Left renal pelvis (tissue), 4 donors: Measurements from ENCODE around the gene KLK6. TPM values are rescaled to one million over a fixed set of nuclear protein-coding genes. Genes with fewer than 3 reads are reported as not detected.

Experiments
- DNase-seq, 4 donors: peaks; one replicate each; pipeline ENCODE4 v3.0.0-alpha.2; 2013; ENCODE audit warnings: low read depth in 4 of 4, low spot score in 3 of 4
- polyA plus RNA-seq, 4 donors: library from polyadenylated mRNA; unstranded; fragments of 120-200 nt; gene quantifications; one replicate each; pipeline ENCODE4 v1.2.1, GENCODE V29; 2013; ENCODE audit not compliant: insufficient read length in 4 of 4

Gene KLK6
- polyA plus RNA-seq, 4 donors: 30.9 to 56.0 (median 34.5) TPM

DNA sequence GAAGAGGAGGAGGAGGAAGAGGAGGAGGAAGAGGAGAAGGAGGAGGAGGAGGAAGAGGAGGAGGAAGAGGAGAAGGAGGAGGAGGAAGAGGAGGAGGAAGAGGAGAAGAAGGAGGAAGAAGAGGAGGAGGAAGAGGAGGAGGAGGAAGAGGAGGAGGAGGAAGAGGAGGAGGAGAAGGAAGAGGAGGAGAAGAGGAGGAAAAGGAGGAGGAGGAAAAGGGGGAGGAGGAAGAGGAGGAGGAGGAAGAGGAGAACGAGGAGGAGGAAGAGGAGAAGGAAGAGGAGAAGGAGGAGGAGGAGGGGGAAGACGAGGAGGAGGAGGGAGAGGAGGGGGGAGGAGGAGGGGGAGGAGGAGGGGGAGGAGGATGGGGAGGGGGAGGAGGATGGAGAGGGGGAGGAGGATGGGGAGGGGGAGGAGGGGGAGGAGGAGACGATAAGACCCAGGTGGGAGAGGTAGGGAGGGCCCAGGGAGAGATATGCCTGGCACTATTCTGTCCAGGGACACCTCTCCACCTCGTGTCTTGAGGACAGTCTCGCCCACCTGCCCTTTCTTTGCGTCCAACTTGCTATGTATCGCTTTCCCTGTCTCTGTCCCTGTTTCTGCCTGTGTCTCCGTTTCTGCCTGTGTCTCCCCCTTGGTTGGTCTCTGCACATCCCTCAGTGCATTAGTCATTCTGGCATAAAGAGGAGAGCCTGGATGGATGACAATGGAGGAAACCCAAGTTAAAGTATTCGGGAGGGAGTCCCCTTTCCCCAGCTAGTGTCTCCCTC lies 9.5 kb downstream of the KLK6 start:
- no peak for DNase-seq

DNA sequence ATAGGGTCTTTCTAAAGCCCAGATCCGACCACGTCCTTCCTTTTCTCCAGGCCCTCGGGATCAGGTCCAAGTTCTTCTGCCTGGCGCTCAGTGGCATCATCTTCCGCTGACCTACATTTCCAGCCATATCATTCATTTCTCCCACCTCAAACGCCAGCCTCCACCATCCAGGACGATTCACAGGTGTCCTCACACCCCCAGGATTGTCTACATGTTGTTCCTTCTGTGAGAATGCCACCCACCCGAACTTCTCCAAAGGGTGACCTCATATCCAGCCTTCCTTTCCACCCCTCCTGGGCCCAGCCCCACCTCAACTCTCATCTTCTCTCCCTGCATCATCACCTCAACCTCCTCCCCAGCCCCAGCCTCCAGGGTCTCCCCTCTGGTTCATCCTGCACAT lies 11.8 kb downstream of the KLK6 start:
- no peak for DNase-seq

DNA sequence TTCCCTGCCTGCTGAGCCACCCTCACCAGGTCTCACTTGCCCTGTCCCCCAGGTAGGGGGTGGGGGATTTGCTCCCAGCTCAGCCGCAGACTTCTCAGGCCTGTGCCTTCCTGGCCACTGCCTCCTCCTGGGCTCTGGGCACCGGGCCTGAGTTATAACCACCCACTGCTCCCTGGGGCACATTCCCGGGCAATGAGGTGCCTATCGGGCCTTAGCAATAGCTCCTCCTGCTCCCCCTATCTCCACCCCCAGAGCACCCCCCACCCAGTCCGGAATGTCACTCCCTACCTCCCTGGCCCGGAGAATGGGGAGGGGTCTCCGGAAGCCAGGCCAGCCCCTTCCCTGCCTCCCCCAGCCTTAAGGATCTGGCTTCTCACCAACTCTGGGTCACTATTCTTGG lies 16.5 kb downstream of the KLK6 start, which contains the start of gene KLK5:
Gene KLK5, minus strand, starts transcription at position 129 of the 400 bp plus-strand sequence. CDS start 381 bp downstream, outside the sequence.
- no peak for DNase-seq

DNA sequence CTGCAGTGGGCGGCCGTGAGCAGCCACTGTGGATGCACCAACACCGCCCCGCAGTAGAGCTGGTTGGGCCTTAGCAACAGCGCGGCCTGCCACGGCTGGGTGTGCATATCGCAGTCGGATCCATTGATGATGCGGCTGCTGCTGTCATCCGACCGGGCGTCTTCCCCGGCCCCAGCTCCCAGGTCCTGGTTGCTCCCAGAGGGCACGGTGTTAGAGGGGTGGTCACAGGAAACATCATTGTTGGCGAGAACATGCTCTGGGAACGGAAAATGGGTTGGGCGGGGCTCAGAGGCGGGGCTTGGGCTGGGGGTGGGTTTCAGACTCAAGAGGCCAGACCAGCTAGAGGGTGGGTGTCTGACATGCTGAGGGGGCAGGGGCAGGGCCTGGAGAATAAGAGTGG lies 19.5 kb downstream of the KLK6 start:
- no peak for DNase-seq

GRCh38 chr19:50947123-50947522 lies 22.3 kb downstream of the KLK6 start:
- DNase-seq: no peak

DNA sequence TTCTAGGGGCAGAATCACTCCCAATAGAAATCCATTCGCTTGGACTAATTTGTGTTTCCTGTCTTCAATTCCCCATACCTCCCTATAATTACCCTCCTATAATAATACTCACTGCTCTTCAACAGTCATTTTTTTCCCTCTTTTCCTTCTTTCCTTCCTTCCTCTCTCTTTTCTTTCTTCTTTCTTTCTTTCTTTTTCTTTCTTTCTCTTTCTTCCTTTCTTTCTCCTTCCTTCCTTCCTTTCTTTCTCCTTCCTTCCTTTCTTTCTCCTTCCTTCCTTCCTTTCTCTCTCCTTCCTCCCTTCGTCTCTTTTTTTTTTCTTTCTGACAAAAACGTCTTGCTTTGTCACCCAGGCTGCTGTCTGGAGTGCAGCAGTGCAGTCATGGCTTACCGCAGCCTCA lies 24.6 kb downstream of the KLK6 start:
- no peak for DNase-seq

GRCh38 chr19:50943074-50943828 lies 26.1 kb downstream of the KLK6 start:
- no peak for DNase-seq

DNA sequence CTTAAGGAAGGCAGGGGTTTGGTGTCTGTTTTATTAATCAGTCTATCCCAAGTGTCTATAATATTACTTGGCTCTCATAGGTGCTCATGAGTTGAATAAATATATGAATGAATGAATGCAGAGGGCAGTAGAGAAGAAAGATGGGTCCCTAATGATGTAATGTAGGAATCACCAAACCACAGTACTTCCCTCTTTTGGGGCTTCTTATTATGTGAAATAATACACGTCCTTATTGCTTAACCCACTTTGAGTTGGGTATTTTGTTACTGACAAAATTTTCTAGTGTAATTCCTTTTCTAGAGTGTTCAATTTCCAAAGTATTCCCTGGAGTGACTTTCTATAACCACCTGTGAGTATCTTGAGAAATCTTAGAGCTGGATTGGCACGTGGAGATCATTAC lies 29.8 kb downstream of the KLK6 start:
- DNase-seq: no peak

DNA sequence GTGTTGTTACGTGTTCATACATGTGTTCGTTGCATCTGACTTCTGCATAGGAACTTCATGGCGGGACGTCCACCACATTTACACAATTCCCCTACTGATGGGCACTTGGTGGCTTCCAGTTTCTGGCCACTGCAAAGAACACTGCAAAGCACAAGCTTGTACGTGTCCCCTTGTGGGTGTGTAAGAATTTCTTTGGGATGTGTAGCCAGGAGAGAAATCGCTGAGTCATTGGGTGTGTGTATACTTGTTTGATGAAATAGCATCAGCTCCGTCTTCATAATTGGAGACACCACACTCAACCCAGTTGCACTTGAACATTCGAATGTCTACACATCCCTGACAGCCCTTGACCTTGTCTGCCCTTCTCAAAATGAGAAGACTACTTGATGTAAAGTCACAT lies 35.8 kb downstream of the KLK6 start:
- no peak for DNase-seq

DNA sequence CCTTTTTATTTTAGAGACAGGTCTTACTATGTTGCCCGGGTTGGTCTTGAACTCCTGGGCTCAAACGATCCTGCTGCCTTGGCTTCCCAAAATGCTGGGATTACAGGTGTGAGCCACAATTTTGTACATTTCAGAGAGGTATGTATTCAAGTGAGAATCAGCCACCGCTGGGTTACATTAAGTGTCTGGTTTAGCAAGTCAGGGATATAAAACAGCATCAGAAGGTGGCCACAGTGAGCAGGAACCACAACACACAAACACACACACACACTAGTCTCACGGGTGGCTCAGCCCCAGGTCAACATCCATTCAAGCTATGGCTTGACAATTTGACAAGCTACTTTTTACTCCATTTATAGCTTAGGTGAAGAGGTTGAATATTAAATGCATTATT lies 36.7 kb downstream of the KLK6 start:
- no peak for DNase-seq

DNA sequence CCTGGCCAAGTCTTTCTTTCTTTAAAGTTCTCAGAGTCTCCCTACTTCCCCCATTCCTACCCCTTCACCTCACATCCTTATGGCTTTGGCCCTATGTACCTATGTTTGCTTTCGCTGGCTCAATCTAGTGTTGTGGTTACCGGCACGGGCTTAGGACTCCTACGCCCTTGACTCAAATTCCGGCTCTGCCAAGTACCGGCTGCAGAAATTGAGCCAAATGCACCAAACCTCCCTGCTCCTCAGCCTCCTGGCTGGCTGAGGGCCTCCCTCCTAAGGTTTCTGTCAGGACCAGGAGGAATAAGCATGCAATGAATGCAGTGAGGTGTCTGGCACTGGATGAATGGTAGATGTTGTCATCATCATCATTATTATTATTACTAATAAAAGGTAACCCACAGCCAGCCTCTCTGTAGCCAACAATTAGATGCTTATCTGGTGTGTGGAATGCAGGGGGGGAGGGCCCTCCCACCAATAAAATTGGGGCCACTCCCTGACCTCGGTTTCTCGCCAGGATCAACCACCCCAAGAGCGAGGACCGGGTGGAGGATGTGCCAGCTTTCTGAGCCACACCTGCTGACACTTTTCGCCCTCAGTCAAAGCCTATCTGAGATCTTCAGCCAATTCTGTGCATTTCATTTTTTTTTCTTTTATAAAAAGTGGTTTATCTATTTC lies 37.2 kb downstream of the KLK6 start:
- no peak for DNase-seq

DNA sequence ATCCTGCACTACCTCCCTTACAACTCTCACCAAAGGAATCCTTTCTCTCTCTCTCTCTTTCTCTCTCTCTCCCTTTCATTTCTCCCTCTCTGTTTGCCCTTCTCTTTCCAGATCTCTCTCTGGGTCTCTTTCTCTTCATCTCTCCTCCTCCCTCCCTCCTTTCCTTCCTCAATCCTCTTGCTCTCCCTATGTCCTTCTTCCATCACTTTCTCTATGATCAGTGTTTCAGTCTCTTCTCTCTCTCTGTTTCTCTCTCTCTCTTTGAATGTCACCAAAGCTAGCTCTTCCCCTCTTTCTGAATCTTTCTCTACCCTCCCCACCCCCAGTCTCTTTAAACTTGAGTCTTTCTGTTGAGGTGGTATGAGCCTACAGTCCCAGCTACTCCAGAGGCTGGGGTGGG lies 38.4 kb downstream of the KLK6 start:
- DNase-seq: no peak

DNA sequence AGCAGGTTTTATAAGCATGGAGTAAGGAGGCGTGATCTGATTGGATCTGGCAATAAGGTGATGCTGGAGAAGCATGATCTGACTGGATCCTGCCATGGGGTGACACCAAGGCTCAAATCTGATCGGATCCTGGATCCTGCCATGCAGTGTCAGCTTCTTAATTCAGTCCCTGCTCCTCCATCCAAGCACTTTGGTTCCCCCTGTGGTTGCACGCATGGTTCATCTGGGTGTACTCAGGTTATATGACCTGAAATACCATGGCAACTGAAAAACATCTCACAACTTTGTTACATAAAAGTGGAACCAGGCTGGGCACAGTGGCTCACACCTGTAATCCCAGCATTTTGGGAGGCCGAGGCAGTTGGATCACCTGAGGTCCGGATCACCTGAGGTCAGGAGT lies 40.6 kb downstream of the KLK6 start:
- DNase-seq: no peak

GRCh38 chr19:50926144-50926543 lies 43.2 kb downstream of the KLK6 start:
- no peak for DNase-seq

DNA sequence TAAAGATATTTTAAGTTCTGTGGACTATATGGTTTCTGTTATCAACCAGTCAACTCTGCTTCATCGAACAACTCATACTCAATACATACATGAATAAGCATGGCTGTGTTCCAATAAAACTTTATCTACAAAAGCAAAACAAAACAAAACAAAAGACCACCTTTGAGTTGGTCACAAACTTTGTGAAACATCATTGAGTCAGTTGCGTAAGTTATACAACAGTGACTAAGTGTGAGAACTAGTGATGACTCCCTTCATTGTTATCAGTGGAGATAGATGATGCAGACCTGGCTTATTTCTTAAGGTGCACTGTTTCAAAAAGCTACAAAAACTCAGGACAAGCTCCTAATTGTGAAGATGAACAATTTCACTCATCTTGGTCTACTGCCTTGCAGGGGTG lies 43.7 kb downstream of the KLK6 start:
- no peak for DNase-seq

DNA sequence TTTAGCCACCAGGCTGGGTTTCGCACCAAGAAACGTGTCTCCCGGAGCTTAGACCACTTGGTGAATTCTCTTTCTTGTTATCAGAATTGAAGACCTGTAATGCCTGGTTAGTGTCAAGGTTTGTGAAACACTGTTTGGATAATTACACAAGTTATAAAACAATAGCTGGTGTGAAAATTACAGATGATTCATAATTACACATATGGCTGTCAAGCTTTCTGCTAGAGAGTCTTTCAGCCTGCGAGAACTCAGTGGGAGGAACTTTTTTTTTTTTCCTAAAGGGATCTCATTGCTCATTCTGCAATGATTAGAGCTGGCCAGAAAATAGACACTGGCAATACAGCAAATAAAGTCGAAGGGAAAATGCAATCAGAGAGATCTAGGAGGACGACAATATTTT lies 44.8 kb downstream of the KLK6 start:
- DNase-seq: no peak

DNA sequence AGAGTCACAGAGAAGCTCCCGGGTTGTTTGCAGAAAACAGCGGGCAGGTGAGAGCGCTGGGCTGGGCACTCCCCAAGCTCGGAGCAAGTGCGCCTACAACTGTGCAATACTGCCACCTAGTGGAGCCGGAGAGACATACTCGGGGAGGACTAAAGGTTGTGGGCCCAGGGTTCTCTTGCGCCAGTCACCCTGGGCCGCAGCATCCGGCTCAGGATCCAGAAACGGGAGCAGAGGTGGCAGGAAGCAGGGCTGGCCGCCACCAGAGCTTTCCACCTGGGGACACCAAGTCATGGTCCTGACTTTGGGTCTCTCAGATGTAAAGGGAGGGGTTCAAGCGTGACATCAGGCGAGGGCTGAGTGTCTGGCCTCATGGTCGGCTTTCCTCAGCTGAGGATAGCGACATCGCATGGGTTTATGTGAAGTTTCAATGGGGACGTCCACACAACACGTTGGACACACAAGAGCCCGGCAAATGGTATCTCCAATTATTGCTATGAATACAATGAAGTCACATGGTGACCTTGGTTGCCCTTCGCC lies 47.0 kb downstream of the KLK6 start:
- peak in 3 of 4 donors; percentile 60 to 75 (median 74) for DNase-seq

GRCh38 chr19:50921426-50922316 lies 47.7 kb downstream of the KLK6 start:
- DNase-seq: no peak

GRCh38 chr19:50916069-50916468 lies 53.3 kb downstream of the KLK6 start:
- no peak for DNase-seq
